ENCODE data around the gene NANP. TPM values are rescaled to one million over a fixed set of nuclear protein-coding genes. Genes with fewer than 3 reads are reported as not detected.
"Not testable (repeated sequence)": the region's sequence is repeated elsewhere in the genome, so short reads cannot be mapped to it uniquely, and the experiment has no call there.

NANP gene
- total and polyA plus RNA-seq, 3 donors from 2014 or later = 4.4 to 6.9 (median 6.3) TPM

DNA sequence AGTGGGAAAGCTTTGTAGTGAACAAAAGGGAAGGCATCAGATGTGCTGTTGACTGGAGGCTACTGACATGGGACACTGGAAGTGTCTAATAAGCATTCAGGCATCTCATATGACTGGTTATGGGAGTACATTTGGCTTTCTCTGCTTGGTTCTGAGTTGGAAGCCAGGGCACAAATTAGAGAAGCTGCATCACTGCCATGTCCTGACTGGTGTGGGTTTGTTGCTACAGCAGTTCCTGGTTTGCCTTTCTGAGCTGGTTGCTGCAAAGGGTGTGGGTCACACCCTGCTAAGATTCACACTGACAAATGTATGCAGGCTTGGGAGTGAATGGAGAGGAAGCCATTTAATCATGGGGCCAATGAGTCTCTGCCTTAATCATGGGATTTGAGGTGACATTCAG is 36.2 kb upstream of the NANP start:
- Histone ChIP-seq H3K27me3 (no peaks in the 10 kb centered on the region), H3K27ac (no peak overlapping the region), H3K9me3 (no peaks in the 10 kb centered on the region), H3K4me1 (no peaks in the 10 kb centered on the region), H3K4me3 (no peak overlapping the region), H3K36me3 (ENCODE audit: low read depth, missing control alignments) (no peaks in the 10 kb centered on the region)
- no peak for DNase-seq
- no peak for TF ChIP-seq POLR2A (IDR thresholded peaks at IDR 0.05)
- TF ChIP-seq, protein P1, sequence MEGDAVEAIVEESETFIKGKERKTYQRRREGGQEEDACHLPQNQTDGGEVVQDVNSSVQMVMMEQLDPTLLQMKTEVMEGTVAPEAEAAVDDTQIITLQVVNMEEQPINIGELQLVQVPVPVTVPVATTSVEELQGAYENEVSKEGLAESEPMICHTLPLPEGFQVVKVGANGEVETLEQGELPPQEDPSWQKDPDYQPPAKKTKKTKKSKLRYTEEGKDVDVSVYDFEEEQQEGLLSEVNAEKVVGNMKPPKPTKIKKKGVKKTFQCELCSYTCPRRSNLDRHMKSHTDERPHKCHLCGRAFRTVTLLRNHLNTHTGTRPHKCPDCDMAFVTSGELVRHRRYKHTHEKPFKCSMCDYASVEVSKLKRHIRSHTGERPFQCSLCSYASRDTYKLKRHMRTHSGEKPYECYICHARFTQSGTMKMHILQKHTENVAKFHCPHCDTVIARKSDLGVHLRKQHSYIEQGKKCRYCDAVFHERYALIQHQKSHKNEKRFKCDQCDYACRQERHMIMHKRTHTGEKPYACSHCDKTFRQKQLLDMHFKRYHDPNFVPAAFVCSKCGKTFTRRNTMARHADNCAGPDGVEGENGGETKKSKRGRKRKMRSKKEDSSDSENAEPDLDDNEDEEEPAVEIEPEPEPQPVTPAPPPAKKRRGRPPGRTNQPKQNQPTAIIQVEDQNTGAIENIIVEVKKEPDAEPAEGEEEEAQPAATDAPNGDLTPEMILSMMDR (IDR thresholded peaks at IDR 0.05) = no peak
- intact Hi-C loops (cut with DNase I; ENCODE audit: low total_unique reads) = no loop called here

GRCh38 chr20:25654487-25654886 is 30.7 kb upstream of the NANP start:
- Histone ChIP-seq H3K27me3 (no peaks in the 10 kb centered on the region), H3K9me3 (no peaks in the 10 kb centered on the region), H3K27ac (no peak overlapping the region), H3K4me3 (no peak overlapping the region), H3K4me1 (no peaks in the 10 kb centered on the region), H3K36me3 (ENCODE audit: low read depth, missing control alignments) (no peaks in the 10 kb centered on the region)
- intact Hi-C loops (cut with DNase I; ENCODE audit: low total_unique reads) = no loop called here
- DNase-seq = no peak
- TF ChIP-seq, protein P1 (IDR thresholded peaks at IDR 0.05) = no peak
- TF ChIP-seq POLR2A (IDR thresholded peaks at IDR 0.05) = no peak

- DNase-seq = peak; percentile 71
Measured at GRCh38 chr20:25652866-25653265, 29.1 kb upstream of the NANP start.

DNA sequence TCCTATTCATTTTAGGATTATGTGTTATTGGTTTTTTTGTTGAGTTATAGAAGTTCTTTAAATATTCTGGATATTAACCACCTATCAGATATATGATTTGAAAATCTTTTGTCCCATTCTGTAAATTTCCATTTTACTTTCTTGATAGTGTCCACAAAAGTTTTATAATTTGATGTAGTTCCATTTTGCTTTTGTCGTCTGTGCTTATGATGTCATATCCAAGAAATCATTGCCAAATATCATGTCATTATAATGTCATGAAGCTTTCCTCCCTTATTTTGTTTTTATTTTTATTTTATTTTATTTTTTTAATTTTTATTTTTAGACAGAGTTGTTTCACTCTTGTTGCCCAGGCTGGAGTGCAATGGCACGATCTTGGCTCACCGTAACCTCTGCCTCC is 21.0 kb upstream of the NANP start:
- intact Hi-C loops (cut with DNase I; ENCODE audit: low total_unique reads) = no loop called here
- Histone ChIP-seq H3K4me1 (no peaks in the 10 kb centered on the region), H3K4me3 (no peak overlapping the region), H3K27ac (no peak overlapping the region), H3K36me3 (ENCODE audit: low read depth, missing control alignments) (no peaks in the 10 kb centered on the region), H3K9me3 (no peaks in the 10 kb centered on the region), H3K27me3 (no peaks in the 10 kb centered on the region)
- TF ChIP-seq, protein P1 (IDR thresholded peaks at IDR 0.05) = no peak
- no peak for TF ChIP-seq POLR2A (IDR thresholded peaks at IDR 0.05)
- 91 to 98% methylated on average over 3 of the region's 3 CpGs for WGBS, 2 donors
- DNase-seq = no peak

More at GRCh38 chr20:25652866-25653265, 29.1 kb upstream of the NANP start:
- H3K4me3 ChIP-seq; H3K9me3 ChIP-seq; H3K36me3 ChIP-seq (ENCODE audit: low read depth, missing control alignments); intact Hi-C loops (cut with DNase I; ENCODE audit: low total_unique reads); H3K27me3 ChIP-seq; H3K4me1 ChIP-seq: not testable (repeated sequence)
- 78 to 95% methylated on average over 4 of the region's 4 CpGs for WGBS, 2 donors
- peak overlapping the region; percentile 23 to 34 for H3K27ac ChIP-seq

- Histone ChIP-seq H3K4me3 (no peak overlapping the region), H3K27me3 (no peaks in the 10 kb centered on the region), H3K27ac (no peak overlapping the region), H3K4me1 (no peaks in the 10 kb centered on the region), H3K36me3 (ENCODE audit: low read depth, missing control alignments) (no peaks in the 10 kb centered on the region), H3K9me3 (no peaks in the 10 kb centered on the region)
- intact Hi-C loops (cut with DNase I; ENCODE audit: low total_unique reads) = no loop called here
- no peak for DNase-seq
- TF ChIP-seq, protein P1 (IDR thresholded peaks at IDR 0.05) = no peak
- no peak for TF ChIP-seq POLR2A (IDR thresholded peaks at IDR 0.05)
Measured at GRCh38 chr20:25643716-25644115, 19.9 kb upstream of the NANP start.

Measured in testis (tissue), 3 donors.